C4-2B (cell line): Measurements from ENCODE around the gene MEGF8.

ENCODE experiments used
- H3K27ac ChIP-seq: fragments of 450-650 bp; 2 replicates; pipeline ENCODE4 v1.5.1; 2017
- CTCF ChIP-seq: fragments of 450-650 bp; conservative IDR thresholded peaks from 2 replicates; pipeline ENCODE4 v1.5.1; 2017; ENCODE audit warnings: mild to moderate bottlenecking
- ZFX ChIP-seq: fragments of 450-650 bp; IDR thresholded peaks from 2 replicates; pipeline ENCODE4 v1.6.1; 2017

The MEGF8 gene

GRCh38 chr19:42313096-42313839, 12.2 kb upstream of the MEGF8 start, which contains the start of gene TMEM145:
Gene TMEM145, plus strand, starts transcription at chr19:42313309. Its CDS starts 68 bp downstream, at chr19:42313377.
- no peak within 1 kb of the TSS for H3K27ac ChIP-seq
- TF ChIP-seq CTCF (no peak; the same call in 1 of the 2 replicates), ZFX (no peak)

- H3K27ac ChIP-seq = no peak overlapping the region
- no peak for TF ChIP-seq ZFX
- TF ChIP-seq CTCF = no peak; the same call in 1 of the 2 replicates
These were observed 11.3 kb upstream of the MEGF8 start for GRCh38 chr19:42313840-42314755.

- no peak for TF ChIP-seq CTCF
- TF ChIP-seq ZFX = no peak
- H3K27ac ChIP-seq = no peak overlapping the region
These were observed 10.4 kb upstream of the MEGF8 start for GRCh38 chr19:42315024-42315423.

GRCh38 chr19:42316223-42317211, 8.9 kb upstream of the MEGF8 start:
- H3K27ac ChIP-seq = no peak overlapping the region

GRCh38 chr19:42317535-42317934, 7.9 kb upstream of the MEGF8 start:
- no peak for TF ChIP-seq CTCF
- TF ChIP-seq ZFX = no peak
- no peak overlapping the region for H3K27ac ChIP-seq

More at GRCh38 chr19:42316223-42317211, 8.9 kb upstream of the MEGF8 start:
- TF ChIP-seq ZFX (no peak), CTCF (no peak)

- H3K27ac ChIP-seq = no peak overlapping the region
- no peak for TF ChIP-seq ZFX
- TF ChIP-seq CTCF = no peak
These were observed 3.1 kb upstream of the MEGF8 start for GRCh38 chr19:42322305-42322704.
